ENCODE measurements around the gene SPATA13. TPM values are rescaled to one million over a fixed set of nuclear protein-coding genes. Genes with fewer than 3 reads are reported as not detected.

SPATA13 gene
- 6.5 to 8.1 TPM (median 7.2 TPM) in 5 replicates for total RNA-seq (2022; extraction: Qiagen RNA extraction; ENCODE audit: low read depth)

GRCh38 chr13:24160458-24161009 is at the start of gene SPATA13:
Gene SPATA13 (plus strand): TSS chr13:24160720. CDS start chr13:24222930, 62,210 bp downstream.

GRCh38 chr13:24309300-24309699 is 148.8 kb downstream of the SPATA13 start, which contains the start of gene C1QTNF9:
Gene C1QTNF9 (plus strand): TSS chr13:24309580. CDS start chr13:24316004, 6,424 bp downstream.

Other genes with a start within 250 kb of the SPATA13 start
- not detected in 5 replicates for gene C1QTNF9, start 148.9 kb downstream of the SPATA13 start, total RNA-seq (2022; extraction: Qiagen RNA extraction; ENCODE audit: low read depth)